ENCODE measurements around the gene NDUFS8. TPM values are rescaled to one million over a fixed set of nuclear protein-coding genes. Genes with fewer than 3 reads are reported as not detected.

The NDUFS8 gene
- total RNA-seq, 2 donors from 2014 or later, result 247 to 274 TPM

GRCh38 chr11:68026391-68027105 is 3.9 kb upstream of the NDUFS8 start:
- H3K9me3 ChIP-seq, result no peaks in the 10 kb centered on the region
- no peak for DNase-seq (ENCODE audit: low spot score)
- no peak overlapping the region for H3K4me3 ChIP-seq
- H3K27me3 ChIP-seq (replicated peaks; ENCODE audit: insufficient read depth), result no peaks in the 10 kb centered on the region
- 90% methylated on average over 18 of the region's 18 CpGs for WGBS
- intact Hi-C loops (cut with DNase I), result no loop called here
- no peaks in the 10 kb centered on the region for H3K36me3 ChIP-seq
- peaks cover 9% of the 10 kb centered on the region for H3K4me1 ChIP-seq (replicated peaks)
- no peak overlapping the region for H3K27ac ChIP-seq
- TF ChIP-seq POLR2A (IDR thresholded peaks at IDR 0.05) (no peak), POLR2AphosphoS5 (IDR thresholded peaks at IDR 0.05) (no peak), CTCF (IDR thresholded peaks at IDR 0.05) (no peak)

- 96% methylated on average over 20 of the region's 21 CpGs for WGBS
Observed at GRCh38 chr11:68027667-68028066, 2.8 kb upstream of the NDUFS8 start.

GRCh38 chr11:68028802-68029545 is 1.5 kb upstream of the NDUFS8 start:
- DNase-seq (ENCODE audit: low spot score), result no peak
- WGBS, result 86% methylated on average over 12 of the region's 12 CpGs
- no peak overlapping the region for H3K4me3 ChIP-seq

More at GRCh38 chr11:68027667-68028066, 2.8 kb upstream of the NDUFS8 start:
- intact Hi-C loops (cut with DNase I), result no loop called here
- Histone ChIP-seq H3K4me3 (no peak overlapping the region), H3K9me3 (no peaks in the 10 kb centered on the region), H3K36me3 (no peaks in the 10 kb centered on the region), H3K4me1 (replicated peaks) (peaks cover 17% of the 10 kb centered on the region), H3K27me3 (replicated peaks; ENCODE audit: insufficient read depth) (no peaks in the 10 kb centered on the region), H3K27ac (no peak overlapping the region)
- DNase-seq (ENCODE audit: low spot score), result no peak
- no peak for TF ChIP-seq POLR2AphosphoS5 (IDR thresholded peaks at IDR 0.05)
- no peak for TF ChIP-seq POLR2A (IDR thresholded peaks at IDR 0.05)
- TF ChIP-seq CTCF (IDR thresholded peaks at IDR 0.05), result no peak

GRCh38 chr11:68031144-68031464 is 623 bp downstream of the NDUFS8 start:
- intact Hi-C loops (cut with DNase I), result no loop called here
- H3K27me3 ChIP-seq (replicated peaks; ENCODE audit: insufficient read depth), result no peaks in the 10 kb centered on the region
- peaks cover 17% of the 10 kb centered on the region for H3K4me1 ChIP-seq (replicated peaks)
- peaks cover 0 to 8% of the 10 kb centered on the region in 2 donors for H3K36me3 ChIP-seq
- 13% methylated on average over 10 of the region's 10 CpGs for WGBS
- peak overlapping the region; percentile 77 to 83 for H3K27ac ChIP-seq
- TF ChIP-seq CTCF (IDR thresholded peaks at IDR 0.05) (no peak), POLR2A (IDR thresholded peaks at IDR 0.05) (no peak), POLR2AphosphoS5 (IDR thresholded peaks at IDR 0.05) (no peak)
- no peaks in the 10 kb centered on the region for H3K9me3 ChIP-seq
- DNase-seq (ENCODE audit: low spot score), result no peak
- H3K4me3 ChIP-seq, result peak overlapping the region; percentile 62 to 76

More at GRCh38 chr11:68028802-68029545, 1.5 kb upstream of the NDUFS8 start:
- TF ChIP-seq POLR2AphosphoS5 (IDR thresholded peaks at IDR 0.05), result no peak
- no peak for TF ChIP-seq CTCF (IDR thresholded peaks at IDR 0.05)
- no peak for TF ChIP-seq POLR2A (IDR thresholded peaks at IDR 0.05)
- Histone ChIP-seq H3K27ac (no peak overlapping the region), H3K27me3 (replicated peaks; ENCODE audit: insufficient read depth) (no peaks in the 10 kb centered on the region), H3K36me3 (peaks cover 0 to 5% of the 10 kb centered on the region in 2 donors), H3K9me3 (no peaks in the 10 kb centered on the region), H3K4me1 (replicated peaks) (peaks cover 17% of the 10 kb centered on the region)
- intact Hi-C loops (cut with DNase I), result no loop called here
